Suprapubic skin (tissue), 3 donors: ENCODE data around the gene COL23A1.

Experiments used
- CTCF ChIP-seq, 2 donors: fragments of 200-600 bp in 1 of 2; fragments of 450-650 bp in 1 of 2; sonication (generic) in 1 of 2; IDR thresholded peaks; one replicate each; pipeline ENCODE4 v1.5.1; 2016 to 2019; ENCODE audit warnings: antibody characterized with exemption in 2 of 2, mild to moderate bottlenecking in 1 of 2, moderate library complexity in 1 of 2
- EP300 ChIP-seq: sonication (generic); formaldehyde crosslinking; IDR thresholded peaks from one replicate; pipeline ENCODE4 v1.6.1; 2017; ENCODE audit warnings: antibody characterized with exemption
- POLR2A ChIP-seq, 2 donors: fragments of 450-650 bp; IDR thresholded peaks; one replicate each; pipeline ENCODE4 v1.6.1; 2017; ENCODE audit warnings: antibody characterized with exemption in 2 of 2, mild to moderate bottlenecking in 2 of 2, moderate library complexity in 2 of 2

GRCh38 chr5:178221282-178221681 is 368.9 kb downstream of the COL23A1 start:
- TF ChIP-seq CTCF (IDR thresholded peaks at IDR 0.05) (no peak), EP300 (no peak), POLR2A (IDR thresholded peaks at IDR 0.05) (no peak)
